Chondrocyte (in vitro differentiated cells): ENCODE results near the gene MRPL30. TPM values are rescaled to one million over a fixed set of nuclear protein-coding genes. Genes with fewer than 3 reads are reported as not detected.
"Not testable (repeated sequence)": the region's sequence is repeated elsewhere in the genome, so short reads cannot be mapped to it uniquely, and the experiment has no call there.

Experiments
- DNase-seq: peaks from one replicate; pipeline ENCODE4 v3.0.0; 2021; ENCODE audit warnings: mixed read lengths, low spot score
- H3K27ac Mint-ChIP-seq: one replicate; pipeline ENCODE4 v1.8.0; 2021; ENCODE audit warnings: mild to moderate bottlenecking, moderate library complexity, mixed read lengths; ENCODE audit not compliant: unreplicated experiment
- H3K27me3 Mint-ChIP-seq: 2 replicates; pipeline ENCODE4 v1.8.0; 2021; ENCODE audit warnings: low read depth, mixed read lengths
- H3K36me3 Mint-ChIP-seq: 2 replicates; pipeline ENCODE4 v1.8.0; 2021; ENCODE audit warnings: low read depth, mixed read lengths
- H3K4me1 Mint-ChIP-seq: 2 replicates; pipeline ENCODE4 v1.8.0; 2021; ENCODE audit warnings: low read depth, mild to moderate bottlenecking, mixed read lengths
- H3K4me3 Mint-ChIP-seq: one replicate; pipeline ENCODE4 v1.8.0; 2021; ENCODE audit warnings: mild to moderate bottlenecking, moderate library complexity, mixed read lengths; ENCODE audit not compliant: unreplicated experiment
- H3K9me3 Mint-ChIP-seq: 2 replicates; pipeline ENCODE4 v1.8.0; 2021; ENCODE audit warnings: low read depth, mixed read lengths
- total RNA-seq: library from RNA; stranded (reverse); gene quantifications from 3 replicates; pipeline ENCODE4 v1.2.1, GENCODE V29; 2021
- TF ChIP-seq, protein P1 (sequence below): fragments of 200-600 bp; sonication (generic); IDR thresholded peaks from 2 replicates; pipeline ENCODE4 v1.5.0; 2021; ENCODE audit warnings: antibody characterized with exemption, mild to moderate bottlenecking, moderate library complexity

Gene MRPL30
- total RNA-seq, 1 donor from 2014 or later: 21.5 TPM

DNA sequence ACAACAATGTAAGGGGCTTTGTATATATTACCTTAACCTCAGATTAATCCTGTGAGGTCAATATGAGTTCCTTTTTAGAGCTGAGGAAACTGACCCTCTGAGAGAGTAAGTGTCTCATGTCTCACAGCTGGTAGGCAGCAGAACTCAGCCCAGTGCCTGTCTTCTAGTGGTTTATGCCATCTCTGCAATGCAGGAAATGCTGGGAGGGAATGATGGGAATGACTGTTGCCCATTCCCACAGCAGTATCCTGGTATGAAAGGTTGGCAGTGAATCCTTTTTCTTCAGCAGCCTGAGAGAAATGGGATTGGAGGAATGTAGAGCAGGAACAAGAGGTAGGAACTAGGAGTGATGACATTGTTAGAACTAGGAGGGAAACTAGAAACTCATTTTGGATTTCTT, 6.0 kb downstream of the MRPL30 start:
- no peaks in the 10 kb centered on the region for H3K27me3 Mint-ChIP-seq
- H3K9me3 Mint-ChIP-seq: no peaks in the 10 kb centered on the region
- H3K4me3 Mint-ChIP-seq: no peak overlapping the region
- DNase-seq: no peak
- no peak overlapping the region for H3K27ac Mint-ChIP-seq
- H3K36me3 Mint-ChIP-seq: peaks cover 15% of the 10 kb centered on the region
- TF ChIP-seq, protein P1, sequence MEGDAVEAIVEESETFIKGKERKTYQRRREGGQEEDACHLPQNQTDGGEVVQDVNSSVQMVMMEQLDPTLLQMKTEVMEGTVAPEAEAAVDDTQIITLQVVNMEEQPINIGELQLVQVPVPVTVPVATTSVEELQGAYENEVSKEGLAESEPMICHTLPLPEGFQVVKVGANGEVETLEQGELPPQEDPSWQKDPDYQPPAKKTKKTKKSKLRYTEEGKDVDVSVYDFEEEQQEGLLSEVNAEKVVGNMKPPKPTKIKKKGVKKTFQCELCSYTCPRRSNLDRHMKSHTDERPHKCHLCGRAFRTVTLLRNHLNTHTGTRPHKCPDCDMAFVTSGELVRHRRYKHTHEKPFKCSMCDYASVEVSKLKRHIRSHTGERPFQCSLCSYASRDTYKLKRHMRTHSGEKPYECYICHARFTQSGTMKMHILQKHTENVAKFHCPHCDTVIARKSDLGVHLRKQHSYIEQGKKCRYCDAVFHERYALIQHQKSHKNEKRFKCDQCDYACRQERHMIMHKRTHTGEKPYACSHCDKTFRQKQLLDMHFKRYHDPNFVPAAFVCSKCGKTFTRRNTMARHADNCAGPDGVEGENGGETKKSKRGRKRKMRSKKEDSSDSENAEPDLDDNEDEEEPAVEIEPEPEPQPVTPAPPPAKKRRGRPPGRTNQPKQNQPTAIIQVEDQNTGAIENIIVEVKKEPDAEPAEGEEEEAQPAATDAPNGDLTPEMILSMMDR: no peak
- peaks cover 11% of the 10 kb centered on the region for H3K4me1 Mint-ChIP-seq

DNA sequence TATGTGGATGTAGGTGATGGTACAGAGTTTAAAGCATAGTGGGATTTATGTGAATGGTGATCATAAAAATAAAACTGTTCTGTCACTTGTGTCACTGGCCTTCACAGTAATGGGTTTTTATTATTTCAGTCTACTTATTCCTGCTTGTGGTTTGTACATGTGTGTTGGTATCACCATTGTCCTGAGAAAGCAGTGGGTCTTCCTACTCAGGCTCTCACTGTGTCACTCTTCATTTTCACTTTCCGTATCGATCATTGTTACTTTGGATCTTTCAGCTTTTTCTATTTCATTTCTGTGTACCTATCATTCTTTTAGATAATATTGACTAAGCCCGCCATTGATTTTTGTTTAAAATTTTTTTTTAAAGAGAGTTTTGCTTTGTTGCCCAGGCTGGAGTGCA, 7.4 kb downstream of the MRPL30 start:
- Mint-ChIP-seq H3K27me3 (no peaks in the 10 kb centered on the region), H3K9me3 (no peaks in the 10 kb centered on the region), H3K4me1 (peaks cover 3% of the 10 kb centered on the region), H3K27ac (no peak overlapping the region), H3K36me3 (peaks cover 19% of the 10 kb centered on the region), H3K4me3 (no peak overlapping the region)
- no peak for DNase-seq
- TF ChIP-seq, protein P1: no peak

DNA sequence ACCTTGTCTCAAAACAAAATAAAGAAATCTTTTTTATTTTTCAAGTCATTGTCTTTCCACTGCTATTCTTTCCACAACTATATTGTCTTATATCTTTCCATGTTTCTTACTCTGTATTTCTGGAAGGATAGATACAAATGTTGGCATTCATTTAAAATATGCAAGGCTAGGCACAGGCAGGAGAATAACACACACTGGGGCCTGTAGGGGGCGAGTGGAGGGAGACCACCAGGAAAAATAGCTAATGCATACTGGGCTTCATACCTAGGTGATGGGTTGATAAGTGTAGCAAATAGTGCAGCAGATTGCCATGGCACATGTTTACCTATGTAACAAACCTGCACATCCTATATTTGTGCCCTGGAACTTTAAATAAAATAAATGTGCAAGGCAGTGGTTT, 9.6 kb downstream of the MRPL30 start:
- Mint-ChIP-seq H3K27me3 (no peaks in the 10 kb centered on the region), H3K4me1 (no peaks in the 10 kb centered on the region), H3K36me3 (peaks cover 26% of the 10 kb centered on the region), H3K27ac (no peak overlapping the region), H3K4me3 (no peak overlapping the region), H3K9me3 (no peaks in the 10 kb centered on the region)
- TF ChIP-seq, protein P1: peak; percentile 36
- DNase-seq: no peak

DNA sequence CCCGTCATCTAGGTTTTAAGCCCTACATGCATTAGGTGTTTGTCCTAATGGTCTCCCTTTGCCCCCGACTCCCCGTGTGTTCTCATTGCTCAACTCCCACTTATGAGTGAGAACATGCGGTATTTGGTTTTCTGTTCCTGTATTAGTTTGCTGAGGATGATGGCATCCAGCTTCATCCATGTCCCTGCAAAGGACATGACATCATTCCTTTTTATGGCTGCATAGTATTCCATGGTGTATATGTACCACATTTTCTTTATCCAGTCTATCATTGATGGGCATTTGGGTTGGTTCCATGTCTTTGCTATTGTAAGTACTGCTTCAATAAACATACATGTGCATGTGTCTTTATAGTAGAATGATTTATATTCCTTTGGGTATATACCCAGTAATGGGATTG, 11.4 kb downstream of the MRPL30 start:
- peaks cover 33% of the 10 kb centered on the region for H3K36me3 Mint-ChIP-seq
- not testable (repeated sequence) for H3K9me3 Mint-ChIP-seq, H3K27ac Mint-ChIP-seq, DNase-seq, H3K4me1 Mint-ChIP-seq, H3K27me3 Mint-ChIP-seq, H3K4me3 Mint-ChIP-seq

DNA sequence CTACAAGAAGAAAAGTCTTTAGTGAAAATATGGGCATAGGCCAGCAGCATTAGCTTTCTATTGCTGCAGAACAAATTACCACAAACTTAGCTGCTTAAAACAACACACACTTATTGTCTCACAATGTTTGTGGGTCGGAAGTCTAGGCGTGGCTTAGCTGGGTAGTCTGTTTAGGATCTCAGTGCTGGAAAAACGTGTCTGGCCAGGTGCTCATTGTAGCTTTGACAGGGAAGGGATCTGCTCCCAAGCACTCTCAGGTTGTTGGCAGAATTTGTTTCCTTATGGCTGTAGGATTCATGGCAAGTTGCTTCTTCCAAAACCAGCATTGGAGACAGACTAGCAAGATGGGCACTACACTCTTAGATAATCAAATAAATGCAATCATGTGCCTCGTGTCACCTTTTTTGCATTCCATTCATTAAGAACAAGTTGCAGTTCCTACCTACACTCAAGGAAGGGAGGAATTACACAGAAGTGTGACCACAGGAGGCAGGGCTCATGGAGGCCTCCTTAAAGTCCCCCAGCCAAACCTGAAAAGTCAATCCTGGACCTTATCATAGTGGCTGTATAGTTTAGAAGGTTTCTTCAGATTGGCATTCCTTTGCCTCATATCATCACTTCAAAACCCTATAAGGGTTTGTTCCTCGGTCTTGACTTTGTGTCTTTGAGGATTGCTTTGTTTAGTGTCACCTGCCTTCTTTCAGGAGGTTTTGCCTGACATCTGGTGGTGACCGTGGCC, 17.3 kb downstream of the MRPL30 start:
- Mint-ChIP-seq H3K4me1 (no peaks in the 10 kb centered on the region), H3K9me3 (peaks cover 3% of the 10 kb centered on the region), H3K27me3 (no peaks in the 10 kb centered on the region), H3K27ac (no peak overlapping the region), H3K4me3 (no peak overlapping the region), H3K36me3 (peaks cover 20% of the 10 kb centered on the region)
- TF ChIP-seq, protein P1: no peak
- DNase-seq: no peak
